Raji (cell line): Measurements from ENCODE around the gene ITK.

Source experiments
- POLR2A ChIP-seq: IDR thresholded peaks from 2 replicates; pipeline ENCODE4 v1.6.1; 2011; ENCODE audit warnings: low read depth, low read length, control low read depth; ENCODE audit not compliant: insufficient read depth

Gene ITK

GRCh38 chr5:157162919-157163510 lies 17.6 kb upstream of the ITK start:
- no peak for TF ChIP-seq POLR2A

GRCh38 chr5:157164521-157164920 lies 16.1 kb upstream of the ITK start:
- TF ChIP-seq POLR2A, result no peak

GRCh38 chr5:157165261-157165660 lies 15.4 kb upstream of the ITK start:
- TF ChIP-seq POLR2A, result no peak

- no peak for TF ChIP-seq POLR2A
These were observed 15.0 kb upstream of the ITK start for GRCh38 chr5:157165668-157166067.

GRCh38 chr5:157166214-157167213 lies 14.1 kb upstream of the ITK start, which contains the start of gene GARIN3:
GARIN3 (minus strand) TSS chr5:157166264; CDS start chr5:157166168, 96 bp downstream.
- TF ChIP-seq POLR2A, result no peak

GRCh38 chr5:157167214-157167621 lies 13.4 kb upstream of the ITK start:
- no peak for TF ChIP-seq POLR2A

- TF ChIP-seq POLR2A, result no peak
These were observed 12.4 kb upstream of the ITK start for GRCh38 chr5:157168286-157168685.

- TF ChIP-seq POLR2A, result peak; percentile 38; the same call in 1 of the 2 replicates
These were observed 8.2 kb upstream of the ITK start for GRCh38 chr5:157172403-157172802.

- TF ChIP-seq POLR2A, result no peak
These were observed 5.5 kb upstream of the ITK start for GRCh38 chr5:157175071-157175612.

GRCh38 chr5:157177953-157178352 lies 2.7 kb upstream of the ITK start:
- no peak for TF ChIP-seq POLR2A

GRCh38 chr5:157178966-157179365 lies 1.7 kb upstream of the ITK start:
- no peak for TF ChIP-seq POLR2A

- no peak for TF ChIP-seq POLR2A
These were observed 1.6 kb downstream of the ITK start for GRCh38 chr5:157182143-157182757.

GRCh38 chr5:157184117-157184670 lies 3.6 kb downstream of the ITK start:
- no peak for TF ChIP-seq POLR2A

GRCh38 chr5:157186309-157187045 lies 5.8 kb downstream of the ITK start:
- TF ChIP-seq POLR2A, result no peak
